HG03457 (cell line): ENCODE data around the gene GLRX2.
"Not testable (repeated sequence)": the region's sequence is repeated elsewhere in the genome, so short reads cannot be mapped to it uniquely, and the experiment has no call there.

ENCODE experiments used
- ATAC-seq: cut with Tn5 transposase; IDR thresholded peaks from one replicate; pipeline ENCODE4 v1.9.1; 2021; ENCODE audit warnings: moderate number of reproducible peaks; ENCODE audit not compliant: unreplicated experiment

The GLRX2 gene

DNA sequence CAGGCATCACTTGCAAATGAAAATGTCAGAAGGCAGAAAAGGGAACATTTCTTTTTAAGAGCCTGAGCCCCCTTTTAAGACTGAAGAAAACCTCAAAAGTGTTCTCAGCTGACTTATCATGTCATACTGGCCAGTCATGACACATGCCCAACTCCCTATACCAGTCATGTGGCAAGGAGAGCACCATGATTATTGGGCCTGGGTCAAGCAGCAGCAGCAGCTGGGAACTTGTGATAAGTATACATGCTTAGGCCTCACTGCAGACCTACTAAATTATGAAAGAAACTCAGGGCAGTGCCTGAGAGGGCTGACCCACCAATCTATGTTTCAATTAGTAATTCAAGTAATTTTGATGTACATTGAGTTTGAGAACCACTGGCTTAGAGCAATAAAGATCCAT is 37.2 kb downstream of the GLRX2 start:
- ATAC-seq = no peak

DNA sequence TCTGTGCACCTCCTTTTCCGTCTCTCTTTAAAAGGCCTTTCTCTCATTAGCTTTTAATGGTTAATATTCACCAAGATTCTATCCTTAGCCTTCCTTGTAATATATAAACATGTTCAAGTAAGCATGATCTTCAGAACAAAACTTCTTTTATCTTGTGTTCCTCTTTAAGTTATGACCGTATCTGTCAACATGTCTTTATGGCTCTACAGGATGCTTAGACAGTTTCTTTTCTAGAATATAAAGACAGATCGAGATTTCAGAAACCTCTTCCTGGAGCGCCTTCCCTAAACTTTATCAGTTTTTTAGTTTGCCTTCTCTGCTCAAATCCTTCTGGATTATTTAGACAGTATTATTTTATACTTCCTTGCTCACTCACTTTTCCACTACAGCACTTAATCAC is 38.6 kb downstream of the GLRX2 start:
- no peak for ATAC-seq

DNA sequence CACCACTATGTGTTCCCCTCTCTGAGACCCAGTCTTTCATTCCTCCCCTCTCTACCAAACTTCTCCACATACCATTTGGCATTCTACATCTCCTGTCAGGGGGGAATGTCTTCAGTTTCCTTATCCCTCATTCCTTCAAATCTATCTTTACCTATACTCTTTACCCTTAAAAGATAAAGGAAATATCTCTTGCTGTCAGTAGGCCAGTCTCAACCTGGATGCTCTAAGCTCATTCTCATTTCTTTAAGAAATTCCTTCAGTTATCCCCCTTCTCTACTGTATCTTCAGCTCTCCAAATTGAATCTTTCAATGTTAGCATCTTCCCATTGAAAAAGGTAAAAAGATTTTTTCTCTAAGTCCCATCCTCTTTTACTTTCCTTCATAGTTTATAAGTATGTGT is 39.3 kb downstream of the GLRX2 start:
- no peak for ATAC-seq

DNA sequence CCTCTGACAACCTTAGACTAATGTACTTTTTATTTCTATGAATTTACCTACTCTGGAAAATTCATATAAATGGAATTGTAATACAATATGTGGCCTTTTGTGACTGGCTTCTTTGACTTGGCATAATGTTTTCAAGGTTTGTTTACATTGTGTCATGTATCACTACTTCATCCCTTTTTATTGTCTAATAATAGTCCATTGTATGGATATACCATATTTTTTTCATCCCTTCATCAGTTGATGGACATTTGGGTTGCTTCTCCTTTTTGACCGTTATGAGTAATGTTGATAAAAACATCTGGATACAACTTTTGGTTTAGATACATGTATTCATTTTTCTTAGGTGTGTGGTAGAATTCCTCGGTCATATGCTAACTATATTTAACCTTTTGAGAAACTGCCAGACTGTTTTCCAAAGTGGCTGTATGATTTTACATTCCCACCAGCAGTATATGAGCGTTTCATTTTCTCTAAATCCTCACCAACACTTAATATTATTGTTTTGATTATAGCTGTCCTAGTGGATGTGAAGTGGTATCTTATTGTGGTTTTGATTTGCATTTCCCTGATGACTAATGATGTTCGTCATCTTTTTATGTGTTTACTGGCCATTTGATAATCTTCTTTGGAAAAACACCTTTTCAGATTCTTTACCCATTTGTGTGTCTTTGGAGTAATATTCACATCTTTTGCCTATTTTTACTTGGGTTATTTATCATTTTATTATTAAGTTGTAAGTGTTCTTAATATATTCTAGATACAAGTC is 42.3 kb downstream of the GLRX2 start:
- ATAC-seq = no peak

DNA sequence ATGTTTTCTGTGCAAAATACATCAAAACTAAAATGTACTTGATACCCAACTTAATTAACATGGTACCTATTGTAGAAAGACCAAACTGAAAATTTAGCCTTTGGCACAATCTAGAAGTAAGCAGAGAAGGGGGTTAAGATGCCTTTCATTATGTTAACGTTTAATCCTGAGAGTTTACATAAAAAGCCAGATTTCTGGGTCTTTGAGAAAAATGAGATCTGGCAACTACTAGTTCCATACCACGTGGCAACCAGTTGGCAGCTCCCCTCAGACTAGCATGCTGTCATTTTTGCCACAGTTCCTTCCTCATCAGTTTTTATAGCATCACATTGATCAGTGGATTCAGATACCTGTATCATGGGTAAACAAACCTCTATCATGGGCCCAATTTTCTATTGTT is 44.3 kb downstream of the GLRX2 start:
- ATAC-seq = no peak

DNA sequence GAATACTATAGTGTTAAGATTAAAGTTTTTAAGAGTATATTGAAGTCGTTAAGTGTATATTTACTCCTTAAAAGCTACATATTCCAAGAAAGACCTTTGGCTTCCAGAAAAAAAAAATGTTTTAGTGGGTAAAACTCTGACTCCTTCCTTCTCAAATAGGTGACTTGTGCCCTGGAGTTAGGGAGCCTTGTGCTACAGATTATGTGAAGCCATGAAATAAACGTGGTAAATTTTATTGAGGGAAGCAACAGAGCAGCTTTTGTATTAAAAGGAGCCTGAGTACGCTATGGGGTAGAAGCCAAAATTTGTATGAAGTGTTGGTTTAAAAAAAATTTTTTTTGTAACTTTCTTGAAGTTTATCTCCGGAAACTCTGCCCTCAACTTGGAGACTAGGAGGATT is 44.8 kb downstream of the GLRX2 start:
- ATAC-seq = no peak

DNA sequence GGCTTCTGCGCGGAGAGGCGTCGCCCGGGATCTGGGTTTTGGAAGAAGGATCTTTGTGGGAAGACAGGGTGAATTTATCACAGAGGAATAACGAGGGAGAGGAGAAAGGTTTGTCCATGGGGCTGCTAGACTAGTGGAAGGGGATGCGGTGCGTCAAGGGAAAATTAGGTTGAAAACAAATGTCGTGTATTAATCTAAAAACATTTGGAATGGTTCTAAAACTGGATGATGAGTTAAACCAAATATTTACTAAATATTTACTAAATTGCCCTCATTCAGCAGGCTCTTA is 45.2 kb downstream of the GLRX2 start:
- ATAC-seq = no peak

DNA sequence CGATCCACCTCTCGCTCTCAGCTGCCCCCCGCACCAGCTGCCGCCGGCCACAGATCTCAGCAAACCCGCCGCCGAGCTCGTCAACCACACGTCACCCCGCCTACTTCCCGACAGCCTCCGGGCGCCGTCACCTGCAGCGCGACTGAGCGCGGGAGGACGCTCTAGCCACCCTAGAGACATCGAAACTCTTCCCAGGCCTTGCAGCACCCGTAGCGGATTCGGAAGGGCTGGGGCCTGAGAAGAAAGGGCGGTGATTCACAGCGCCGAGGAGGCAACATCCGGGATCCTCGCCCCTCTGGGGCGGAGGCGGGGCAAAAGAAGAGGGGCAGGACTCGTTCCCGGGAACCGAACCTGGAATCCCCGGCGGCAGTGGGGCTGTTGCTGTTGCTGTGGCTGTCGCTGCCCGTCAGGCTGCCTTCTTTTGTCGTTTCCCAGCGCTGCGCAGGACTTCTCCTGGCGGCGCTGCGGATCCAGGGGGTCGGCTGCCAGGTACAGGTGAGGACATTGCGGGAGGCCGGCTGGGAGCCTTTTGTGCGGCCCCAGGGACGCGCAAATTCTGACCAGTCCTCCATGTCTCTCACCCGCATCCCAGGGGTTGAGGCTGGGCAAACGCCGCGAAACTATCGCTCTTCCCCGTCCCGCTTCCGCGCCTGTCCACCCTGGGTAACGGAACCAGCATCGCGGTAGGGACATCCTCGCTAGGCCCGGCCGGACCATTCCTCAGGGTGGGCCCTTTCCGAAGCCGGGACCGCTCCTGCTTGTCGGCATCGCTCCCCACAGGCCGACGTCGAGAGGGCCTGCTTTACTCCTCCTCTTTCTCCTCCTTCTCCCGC is 45.7 kb downstream of the GLRX2 start, which contains the start of the genes RO60 and UCHL5:
TSS of gene RO60 (plus strand) at position 331 of the 833 bp plus-strand sequence. CDS start 9,443 bp downstream, outside the sequence.
TSS of gene UCHL5 (minus strand) at position 79 of the 833 bp plus-strand sequence. CDS start 100 bp downstream, outside the sequence.
- peak; percentile 95 for ATAC-seq

DNA sequence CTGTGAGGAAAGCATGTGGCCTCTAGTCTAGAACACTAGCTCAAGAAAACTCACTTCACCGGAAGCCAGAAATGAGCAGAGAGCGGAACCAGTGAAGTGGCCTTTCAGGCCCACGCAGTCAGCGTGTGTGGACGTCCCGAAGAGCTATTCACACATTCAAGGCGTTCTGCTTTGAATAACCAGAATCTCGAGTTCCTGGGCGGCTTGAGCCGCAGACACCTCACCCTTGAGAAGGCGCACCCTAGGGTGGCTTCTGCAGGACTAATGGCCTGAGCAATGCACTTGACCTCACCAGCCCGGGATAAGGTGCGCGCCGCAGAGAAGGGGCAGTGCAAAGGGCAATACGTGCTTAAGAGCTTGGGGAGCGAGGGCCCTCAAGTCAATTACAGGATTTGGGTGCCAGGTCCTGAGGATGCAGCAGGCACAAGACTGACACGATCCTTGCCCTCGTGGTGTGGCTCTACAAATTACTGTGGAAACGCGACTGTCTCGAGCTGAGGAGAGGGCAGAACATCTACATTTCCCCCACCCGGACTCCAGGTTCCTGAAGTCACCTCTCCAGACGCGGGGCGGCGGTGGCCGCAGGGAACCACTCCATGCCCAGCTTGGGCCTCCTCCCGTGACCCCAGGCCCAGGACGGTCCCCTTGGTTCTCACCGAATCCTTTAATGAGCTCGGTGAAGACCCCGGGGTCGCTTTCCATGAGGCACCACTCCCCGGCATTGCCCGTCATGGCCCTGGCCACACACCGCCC is 46.5 kb downstream of the GLRX2 start:
- ATAC-seq = peak; percentile 42

DNA sequence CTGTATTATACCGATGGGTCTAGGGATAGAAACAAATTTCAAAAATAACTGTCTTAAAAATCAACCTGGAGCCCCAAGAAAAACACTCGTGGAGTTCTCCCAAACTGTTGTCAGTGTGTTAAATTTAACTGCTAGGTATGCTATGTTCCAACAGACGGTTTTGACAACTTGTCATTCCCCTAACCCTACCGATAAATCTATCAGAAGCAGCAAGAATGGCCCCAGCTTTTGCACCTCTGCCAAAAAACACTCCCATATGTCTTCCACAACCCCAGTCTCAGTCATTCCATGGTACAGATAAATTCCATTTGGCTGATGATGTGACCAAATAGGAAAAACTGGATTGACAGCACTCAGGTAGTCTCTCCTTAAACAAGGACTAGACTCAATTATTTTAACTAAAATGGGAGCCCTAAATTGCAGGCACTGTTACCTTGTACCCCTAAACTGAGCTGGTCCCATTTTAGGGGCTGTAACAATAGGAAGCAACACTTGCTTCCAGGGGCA is 51.0 kb downstream of the GLRX2 start:
- no peak for ATAC-seq

DNA sequence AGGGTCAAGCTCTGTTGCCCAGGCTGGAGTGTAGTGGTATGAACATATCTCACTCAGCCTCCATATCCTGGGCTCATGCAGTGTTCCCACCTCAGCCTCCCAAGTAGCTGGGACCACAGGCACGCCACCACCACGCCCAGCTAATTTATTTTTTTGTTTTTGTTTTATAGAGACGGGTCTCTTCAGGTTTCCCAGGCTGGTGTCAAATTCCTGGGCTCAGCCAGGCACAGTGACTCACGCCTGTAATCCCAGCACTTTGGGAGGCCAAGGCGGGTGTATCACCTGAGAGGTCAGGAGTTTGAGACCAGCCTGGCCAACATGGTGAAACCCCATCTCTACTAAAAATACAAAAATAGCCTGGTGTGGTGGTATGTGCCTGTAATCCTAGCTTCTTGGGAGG is 56.3 kb downstream of the GLRX2 start:
- ATAC-seq = not testable (repeated sequence)
